Measurements from ENCODE around the gene CYSRT1. TPM values are rescaled to one million over a fixed set of nuclear protein-coding genes. Genes with fewer than 3 reads are reported as not detected.

The CYSRT1 gene
- total and polyA plus RNA-seq, 2 donors = 0.57 to 2.8 TPM

DNA sequence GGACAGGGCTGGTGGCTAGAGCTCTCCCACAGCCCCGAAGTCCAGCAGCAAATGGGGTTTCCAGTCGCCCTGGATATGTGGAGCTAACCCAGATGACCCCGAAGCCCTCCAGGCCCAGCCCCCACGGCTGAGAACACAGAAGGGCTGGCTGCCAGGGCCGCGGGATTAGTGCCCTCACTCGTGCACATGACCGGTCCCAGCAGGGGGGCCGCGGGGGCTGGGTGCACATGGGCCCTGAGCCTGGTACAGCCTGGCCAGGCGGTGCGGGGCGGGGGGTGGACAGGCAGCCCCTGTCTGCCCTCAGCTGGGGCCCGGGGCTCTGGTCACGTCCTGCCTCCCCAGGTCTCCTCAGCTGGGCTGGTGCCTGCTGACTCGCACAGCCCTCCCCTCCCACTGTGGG is 30.6 kb upstream of the CYSRT1 start:
- Histone ChIP-seq H3K27me3 (ENCODE audit: control insufficient read depth in 2 of 2, insufficient read depth in 1 of 2, low read length in 1 of 2) (peaks cover 5 to 21% of the 10 kb centered on the region in 2 donors), H3K4me3 (ENCODE audit: low read length in 2 of 2) (no peak overlapping the region), H3K4me1 (ENCODE audit: control insufficient read depth in 2 of 2, insufficient read depth in 2 of 2, low read length in 2 of 2) (peaks cover 8 to 11% of the 10 kb centered on the region in 2 donors), H3K36me3 (ENCODE audit: control insufficient read depth in 2 of 2, insufficient read depth in 2 of 2, low read length in 1 of 2) (peaks cover 19 to 26% of the 10 kb centered on the region in 2 donors), H3K9me3 (ENCODE audit: control insufficient read depth in 2 of 2, insufficient read depth in 1 of 2, low read length in 1 of 2) (no peaks in the 10 kb centered on the region), H3K27ac (ENCODE audit: low read depth in 1 of 2, low read length in 1 of 2) (no peak overlapping the region)
- WGBS = 93% methylated on average over 16 of the region's 16 CpGs
- no peak for DNase-seq (ENCODE audit: low read depth in 6 of 9, low spot score in 9 of 9)

DNA sequence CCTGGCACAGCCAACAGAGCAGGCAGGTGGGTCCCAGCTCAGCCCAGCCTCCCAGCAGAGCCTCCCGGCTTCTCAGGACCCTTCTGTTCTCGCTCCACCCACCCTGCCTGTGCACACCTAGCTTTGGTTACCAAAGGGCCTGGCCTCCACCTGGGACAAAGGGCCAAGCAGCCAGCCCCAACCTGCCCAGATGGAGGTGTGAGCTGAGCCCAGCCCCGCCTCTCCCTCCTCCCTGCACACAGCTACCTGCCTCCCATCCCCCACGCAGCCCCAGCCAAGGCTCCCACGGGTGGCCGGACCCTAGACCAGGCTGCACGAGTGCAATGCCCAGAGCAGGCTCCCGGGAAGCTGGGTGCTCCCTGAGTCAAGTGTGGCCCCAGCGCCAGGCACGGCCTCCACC is 30.1 kb upstream of the CYSRT1 start:
- Histone ChIP-seq H3K27me3 (ENCODE audit: control insufficient read depth in 2 of 2, insufficient read depth in 1 of 2, low read length in 1 of 2) (peaks cover 9 to 25% of the 10 kb centered on the region in 2 donors), H3K27ac (ENCODE audit: low read depth in 1 of 2, low read length in 1 of 2) (no peak overlapping the region), H3K4me3 (ENCODE audit: low read length in 2 of 2) (no peak overlapping the region), H3K9me3 (ENCODE audit: control insufficient read depth in 2 of 2, insufficient read depth in 1 of 2, low read length in 1 of 2) (no peaks in the 10 kb centered on the region), H3K36me3 (ENCODE audit: control insufficient read depth in 2 of 2, insufficient read depth in 2 of 2, low read length in 1 of 2) (peaks cover 16 to 24% of the 10 kb centered on the region in 2 donors), H3K4me1 (ENCODE audit: control insufficient read depth in 2 of 2, insufficient read depth in 2 of 2, low read length in 2 of 2) (peaks cover 5 to 6% of the 10 kb centered on the region in 2 donors)
- DNase-seq (ENCODE audit: low read depth in 6 of 9, low spot score in 9 of 9) = no peak
- WGBS = 93% methylated on average over 10 of the region's 10 CpGs

- Histone ChIP-seq H3K27me3 (ENCODE audit: control insufficient read depth in 2 of 2, insufficient read depth in 1 of 2, low read length in 1 of 2) (peaks cover 10 to 25% of the 10 kb centered on the region in 2 donors), H3K27ac (ENCODE audit: low read depth in 1 of 2, low read length in 1 of 2) (no peak overlapping the region), H3K4me1 (ENCODE audit: control insufficient read depth in 2 of 2, insufficient read depth in 2 of 2, low read length in 2 of 2) (peaks cover 3 to 4% of the 10 kb centered on the region in 2 donors), H3K9me3 (ENCODE audit: control insufficient read depth in 2 of 2, insufficient read depth in 1 of 2, low read length in 1 of 2) (no peaks in the 10 kb centered on the region), H3K36me3 (ENCODE audit: control insufficient read depth in 2 of 2, insufficient read depth in 2 of 2, low read length in 1 of 2) (peaks cover 8 to 16% of the 10 kb centered on the region in 2 donors), H3K4me3 (ENCODE audit: low read length in 2 of 2) (no peak overlapping the region)
- 95% methylated on average over 21 of the region's 21 CpGs for WGBS
- DNase-seq (ENCODE audit: low read depth in 6 of 9, low spot score in 9 of 9) = no peak
These were observed 29.3 kb upstream of the CYSRT1 start for GRCh38 chr9:137195525-137196220.

- Histone ChIP-seq H3K36me3 (ENCODE audit: control insufficient read depth in 2 of 2, insufficient read depth in 2 of 2, low read length in 1 of 2) (no peaks in the 10 kb centered on the region), H3K4me1 (ENCODE audit: control insufficient read depth in 2 of 2, insufficient read depth in 2 of 2, low read length in 2 of 2) (peaks cover 9 to 14% of the 10 kb centered on the region in 2 donors), H3K27ac (ENCODE audit: low read depth in 1 of 2, low read length in 1 of 2) (no peak overlapping the region), H3K4me3 (ENCODE audit: low read length in 2 of 2) (no peak overlapping the region), H3K27me3 (ENCODE audit: control insufficient read depth in 2 of 2, insufficient read depth in 1 of 2, low read length in 1 of 2) (peaks cover 10 to 25% of the 10 kb centered on the region in 2 donors), H3K9me3 (ENCODE audit: control insufficient read depth in 2 of 2, insufficient read depth in 1 of 2, low read length in 1 of 2) (no peaks in the 10 kb centered on the region)
- DNase-seq (ENCODE audit: low read depth in 6 of 9, low spot score in 9 of 9) = no peak
- WGBS = 95% methylated on average over 19 of the region's 19 CpGs
These were observed 26.7 kb upstream of the CYSRT1 start for GRCh38 chr9:137198051-137198901.

DNA sequence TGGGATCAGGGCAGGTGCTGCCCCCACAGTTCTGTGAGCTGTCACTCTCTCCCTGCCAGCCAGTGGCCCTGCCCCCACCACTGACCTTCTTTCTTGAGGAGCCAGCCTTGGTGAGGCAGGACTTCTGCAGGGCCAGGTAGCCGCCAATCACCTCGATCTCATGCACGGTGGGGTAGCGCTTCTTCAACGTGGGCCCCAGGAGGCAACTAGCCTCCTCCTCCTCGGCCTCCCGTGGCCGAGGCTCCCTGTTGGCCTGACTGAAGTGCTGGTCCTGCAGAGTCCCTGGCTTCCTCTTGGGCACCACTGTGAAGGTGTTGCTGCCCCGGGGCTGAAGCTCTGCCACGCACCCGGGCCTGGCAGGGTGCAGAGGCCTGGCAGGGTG is 26.1 kb upstream of the CYSRT1 start:
- WGBS = 94% methylated on average over 11 of the region's 11 CpGs
- no peaks in the 10 kb centered on the region for H3K9me3 ChIP-seq (ENCODE audit: control insufficient read depth in 2 of 2, insufficient read depth in 1 of 2, low read length in 1 of 2)
- H3K27me3 ChIP-seq (ENCODE audit: control insufficient read depth in 2 of 2, insufficient read depth in 1 of 2, low read length in 1 of 2) = peaks cover 10 to 25% of the 10 kb centered on the region in 2 donors
- H3K4me1 ChIP-seq (ENCODE audit: control insufficient read depth in 2 of 2, insufficient read depth in 2 of 2, low read length in 2 of 2) = peaks cover 12 to 15% of the 10 kb centered on the region in 2 donors
- H3K27ac ChIP-seq (ENCODE audit: low read depth in 1 of 2, low read length in 1 of 2) = no peak overlapping the region
- H3K36me3 ChIP-seq (ENCODE audit: control insufficient read depth in 2 of 2, insufficient read depth in 2 of 2, low read length in 1 of 2) = peaks cover 0 to under 1% of the 10 kb centered on the region in 2 donors
- no peak overlapping the region for H3K4me3 ChIP-seq (ENCODE audit: low read length in 2 of 2)
- no peak for DNase-seq (ENCODE audit: low read depth in 6 of 9, low spot score in 9 of 9)

- no peak overlapping the region for H3K27ac ChIP-seq (ENCODE audit: low read depth in 1 of 2, low read length in 1 of 2)
- peak overlapping the region in 1 of 2 donors; percentile 75 for H3K4me3 ChIP-seq (ENCODE audit: low read length in 2 of 2)
- no peak for DNase-seq (ENCODE audit: low read depth in 6 of 9, low spot score in 9 of 9)
- 36% methylated on average over 51 of the region's 51 CpGs for WGBS
- H3K36me3 ChIP-seq (ENCODE audit: control insufficient read depth in 2 of 2, insufficient read depth in 2 of 2, low read length in 1 of 2) = peaks cover 0 to 4% of the 10 kb centered on the region in 2 donors
- no peaks in the 10 kb centered on the region for H3K9me3 ChIP-seq (ENCODE audit: control insufficient read depth in 2 of 2, insufficient read depth in 1 of 2, low read length in 1 of 2)
- peaks cover 18 to 22% of the 10 kb centered on the region in 2 donors for H3K4me1 ChIP-seq (ENCODE audit: control insufficient read depth in 2 of 2, insufficient read depth in 2 of 2, low read length in 2 of 2)
- H3K27me3 ChIP-seq (ENCODE audit: control insufficient read depth in 2 of 2, insufficient read depth in 1 of 2, low read length in 1 of 2) = peaks cover 10 to 25% of the 10 kb centered on the region in 2 donors
These were observed 25.4 kb upstream of the CYSRT1 start for GRCh38 chr9:137199411-137200121.

DNA sequence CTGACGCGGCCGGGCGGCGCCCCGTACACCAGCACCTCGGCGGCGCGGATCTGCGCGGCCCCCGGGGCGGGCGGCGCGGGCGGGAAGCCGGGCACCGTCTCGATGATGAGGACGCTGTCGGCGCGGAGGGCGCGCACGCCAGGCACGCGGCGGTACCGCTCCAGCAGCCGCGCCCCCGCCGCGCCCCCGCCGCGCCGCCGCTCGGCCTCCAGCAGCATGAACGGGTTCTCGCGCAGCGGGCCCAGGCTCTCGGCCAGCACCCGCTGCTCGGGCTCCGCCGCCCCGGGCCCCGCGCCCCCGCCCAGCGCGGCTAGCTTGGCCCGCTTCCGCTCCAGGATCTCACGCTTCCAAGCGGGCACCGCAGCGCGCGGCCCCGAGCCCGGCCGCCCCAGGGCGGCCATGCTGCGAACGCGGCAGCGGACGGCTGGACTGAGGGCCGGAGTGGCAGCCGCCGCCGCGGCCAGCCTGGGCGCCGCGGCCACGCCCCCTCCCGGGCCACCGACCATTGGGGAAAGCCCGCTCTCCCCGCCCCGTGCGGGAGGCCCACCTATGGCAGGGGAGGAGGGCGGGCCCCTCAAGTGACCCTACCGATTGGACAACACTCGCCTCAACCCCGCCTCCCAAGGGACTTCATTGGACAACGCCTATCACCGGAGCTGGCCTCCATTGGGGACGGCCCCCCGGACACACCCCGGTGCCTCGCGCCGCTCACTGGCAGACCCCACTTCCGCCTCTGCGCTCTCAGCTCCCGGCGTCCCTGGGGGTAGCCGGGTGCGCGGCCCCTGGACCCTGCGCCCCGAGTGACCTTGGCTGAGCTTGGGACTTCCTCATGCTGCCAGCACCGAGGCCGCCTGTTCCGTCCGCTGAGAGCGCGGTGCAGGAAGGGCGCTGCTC is 24.4 kb upstream of the CYSRT1 start, which contains the start of gene TPRN:
TSS of gene TPRN (minus strand) at position 431 of the 894 bp plus-strand sequence. CDS start at position 401, 30 bp downstream.
- peaks cover 22 to 23% of the 10 kb centered on the region in 2 donors for H3K4me1 ChIP-seq (ENCODE audit: control insufficient read depth in 2 of 2, insufficient read depth in 2 of 2, low read length in 2 of 2)
- H3K9me3 ChIP-seq (ENCODE audit: control insufficient read depth in 2 of 2, insufficient read depth in 1 of 2, low read length in 1 of 2) = peaks cover 0 to 5% of the 10 kb centered on the region in 2 donors
- peaks cover 0 to 4% of the 10 kb centered on the region in 2 donors for H3K36me3 ChIP-seq (ENCODE audit: control insufficient read depth in 2 of 2, insufficient read depth in 2 of 2, low read length in 1 of 2)
- H3K27ac ChIP-seq (ENCODE audit: low read depth in 1 of 2, low read length in 1 of 2) = peak within 1 kb of the TSS; percentile 45 to 72
- H3K4me3 ChIP-seq (ENCODE audit: low read length in 2 of 2) = peak within 1 kb of the TSS; percentile 75 to 85
- under 1% methylated on average over 118 of the region's 118 CpGs for whole genome bisulfite sequencing
- DNase-seq (ENCODE audit: low read depth in 6 of 9, low spot score in 9 of 9) = peak; percentile 90 to 99 (median 96)
- H3K27me3 ChIP-seq (ENCODE audit: control insufficient read depth in 2 of 2, insufficient read depth in 1 of 2, low read length in 1 of 2) = peaks cover 10 to 25% of the 10 kb centered on the region in 2 donors

GRCh38 chr9:137201205-137201868 is 23.6 kb upstream of the CYSRT1 start:
- no peak for DNase-seq (ENCODE audit: low read depth in 6 of 9, low spot score in 9 of 9)
- H3K27ac ChIP-seq (ENCODE audit: low read depth in 1 of 2, low read length in 1 of 2) = peak overlapping the region; percentile 45 to 72
- peak overlapping the region; percentile 75 to 85 for H3K4me3 ChIP-seq (ENCODE audit: low read length in 2 of 2)
- H3K9me3 ChIP-seq (ENCODE audit: control insufficient read depth in 2 of 2, insufficient read depth in 1 of 2, low read length in 1 of 2) = peaks cover 0 to 5% of the 10 kb centered on the region in 2 donors
- peaks cover 0 to 4% of the 10 kb centered on the region in 2 donors for H3K36me3 ChIP-seq (ENCODE audit: control insufficient read depth in 2 of 2, insufficient read depth in 2 of 2, low read length in 1 of 2)
- WGBS = 34% methylated on average over 23 of the region's 23 CpGs
- peaks cover 10 to 25% of the 10 kb centered on the region in 2 donors for H3K27me3 ChIP-seq (ENCODE audit: control insufficient read depth in 2 of 2, insufficient read depth in 1 of 2, low read length in 1 of 2)
- peaks cover 24 to 27% of the 10 kb centered on the region in 2 donors for H3K4me1 ChIP-seq (ENCODE audit: control insufficient read depth in 2 of 2, insufficient read depth in 2 of 2, low read length in 2 of 2)
